GM21528 (cell line): ENCODE data around the gene LENG1.
A peak's percentile ranks its signal among the peaks of the same experiment; 100 is the strongest.
"Not testable (repeated sequence)": the region's sequence is repeated elsewhere in the genome, so short reads cannot be mapped to it uniquely, and the experiment has no call there.

ENCODE experiments used
- ATAC-seq: cut with Tn5 transposase; IDR thresholded peaks from one replicate; pipeline ENCODE4 v1.9.1; 2021; ENCODE audit warnings: mild to moderate bottlenecking, moderate library complexity; ENCODE audit not compliant: unreplicated experiment, low FRiP score

Gene LENG1

GRCh38 chr19:54159352-54160181 lies at the start of gene LENG1:
Gene LENG1 (minus strand): TSS chr19:54159721. CDS start chr19:54159695, 26 bp downstream.
- ATAC-seq = peak; percentile 90

- ATAC-seq = no peak
These were observed 49.2 kb upstream of the LENG1 start for GRCh38 chr19:54208784-54209057.

GRCh38 chr19:54207983-54208783 lies 48.7 kb upstream of the LENG1 start:
- ATAC-seq = no peak

- no peak for ATAC-seq
These were observed 48.1 kb upstream of the LENG1 start for GRCh38 chr19:54207676-54207982.

GRCh38 chr19:54207193-54207592 lies 47.7 kb upstream of the LENG1 start:
- ATAC-seq = not testable (repeated sequence)

GRCh38 chr19:54206831-54207177 lies 47.3 kb upstream of the LENG1 start:
- ATAC-seq = no peak

- ATAC-seq = no peak
These were observed 46.7 kb upstream of the LENG1 start for GRCh38 chr19:54206030-54206830.

- no peak for ATAC-seq
These were observed 45.4 kb upstream of the LENG1 start for GRCh38 chr19:54204767-54205468.

- no peak for ATAC-seq
These were observed 43.7 kb upstream of the LENG1 start for GRCh38 chr19:54203151-54203611.

GRCh38 chr19:54201980-54202379 lies 42.5 kb upstream of the LENG1 start:
- ATAC-seq = no peak

GRCh38 chr19:54201172-54201701 lies 41.7 kb upstream of the LENG1 start:
- ATAC-seq = no peak

GRCh38 chr19:54199401-54199800 lies 39.9 kb upstream of the LENG1 start:
- no peak for ATAC-seq

- no peak for ATAC-seq
These were observed 37.6 kb upstream of the LENG1 start for GRCh38 chr19:54197121-54197520.

GRCh38 chr19:54196536-54196935 lies 37.0 kb upstream of the LENG1 start:
- no peak for ATAC-seq

- ATAC-seq = not testable (repeated sequence)
These were observed 34.9 kb upstream of the LENG1 start for GRCh38 chr19:54194463-54194862.

GRCh38 chr19:54193011-54193410 lies 33.5 kb upstream of the LENG1 start:
- no peak for ATAC-seq

GRCh38 chr19:54191811-54192453 lies 32.4 kb upstream of the LENG1 start:
- ATAC-seq = no peak

GRCh38 chr19:54191011-54191810 lies 31.7 kb upstream of the LENG1 start, which contains the start of gene TSEN34:
Gene TSEN34 (plus strand): TSS chr19:54191308. CDS start chr19:54191365, 57 bp downstream.
- ATAC-seq = peak; percentile 31

GRCh38 chr19:54190503-54191010 lies 31.0 kb upstream of the LENG1 start:
- ATAC-seq = peak; percentile 47
